LNCAP (cell line): ENCODE measurements around the gene RIMKLA.

Experiments
- CTCF ChIP-seq: fragments of 450-650 bp; IDR thresholded peaks from 2 replicates; pipeline ENCODE4 v1.5.1; 2017; ENCODE audit warnings: mild to moderate bottlenecking

RIMKLA gene

GRCh38 chr1:42364089-42364488, 16.5 kb upstream of the RIMKLA start:
- TF ChIP-seq CTCF: no peak

GRCh38 chr1:42364542-42364941, 16.1 kb upstream of the RIMKLA start:
- no peak for TF ChIP-seq CTCF

- TF ChIP-seq CTCF: no peak
These were observed 15.5 kb upstream of the RIMKLA start for GRCh38 chr1:42365118-42365517.

GRCh38 chr1:42368096-42368795, 12.3 kb upstream of the RIMKLA start:
- no peak for TF ChIP-seq CTCF

GRCh38 chr1:42369471-42369870, 11.1 kb upstream of the RIMKLA start:
- TF ChIP-seq CTCF: no peak

GRCh38 chr1:42370876-42371549, 9.6 kb upstream of the RIMKLA start:
- TF ChIP-seq CTCF: no peak

GRCh38 chr1:42372796-42373195, 7.8 kb upstream of the RIMKLA start:
- no peak for TF ChIP-seq CTCF
